HL-60 (cell line): ENCODE measurements around the gene ADSS1.

ENCODE experiments used
- DNase-seq, 2 experiments: peaks; one replicate each; pipeline ENCODE4 v3.0.0-alpha.2; 2010 to 2020; ENCODE audit warnings: low read depth in 1 of 2, low spot score in 1 of 2
- H3K27ac ChIP-seq: fragments of 250-450 bp; sonication (Bioruptor Pico); replicated peaks from 2 replicates; pipeline ENCODE4 v1.5.1; 2020; ENCODE audit warnings: mild to moderate bottlenecking, moderate library complexity
- H3K27me3 ChIP-seq: fragments of 250-450 bp; sonication (Bioruptor Pico); 2 replicates; pipeline ENCODE4 v1.5.1; 2021; ENCODE audit warnings: mild to moderate bottlenecking, moderate library complexity; ENCODE audit not compliant: insufficient read depth, poor library complexity, severe bottlenecking
- H3K4me3 ChIP-seq: replicated peaks from 2 replicates; pipeline ENCODE4 v1.5.1; 2011; ENCODE audit warnings: mild to moderate bottlenecking, control low read depth, low read length; ENCODE audit not compliant: insufficient read depth
- GABPA ChIP-seq: IDR thresholded peaks from 2 replicates; pipeline ENCODE4 v1.6.1; 2012; ENCODE audit warnings: low read depth
- POLR2AphosphoS5 ChIP-seq: IDR thresholded peaks from 2 replicates; pipeline ENCODE4 v1.6.1; 2012; ENCODE audit warnings: low read depth
- SPI1 ChIP-seq: IDR thresholded peaks from 2 replicates; pipeline ENCODE4 v1.6.1; 2012; ENCODE audit warnings: low read depth, mild to moderate bottlenecking, borderline replicate concordance
- TF ChIP-seq, protein P1 (sequence below): IDR thresholded peaks from 2 replicates; pipeline ENCODE4 v1.6.1; 2012; ENCODE audit warnings: low read depth; ENCODE audit not compliant: insufficient replicate concordance
- TF ChIP-seq, protein P2 (sequence below): IDR thresholded peaks from one replicate; pipeline ENCODE4 v1.5.1; 2011; ENCODE audit warnings: low read length, control low read depth, inconsistent platforms; ENCODE audit not compliant: insufficient read depth

The ADSS1 gene

DNA sequence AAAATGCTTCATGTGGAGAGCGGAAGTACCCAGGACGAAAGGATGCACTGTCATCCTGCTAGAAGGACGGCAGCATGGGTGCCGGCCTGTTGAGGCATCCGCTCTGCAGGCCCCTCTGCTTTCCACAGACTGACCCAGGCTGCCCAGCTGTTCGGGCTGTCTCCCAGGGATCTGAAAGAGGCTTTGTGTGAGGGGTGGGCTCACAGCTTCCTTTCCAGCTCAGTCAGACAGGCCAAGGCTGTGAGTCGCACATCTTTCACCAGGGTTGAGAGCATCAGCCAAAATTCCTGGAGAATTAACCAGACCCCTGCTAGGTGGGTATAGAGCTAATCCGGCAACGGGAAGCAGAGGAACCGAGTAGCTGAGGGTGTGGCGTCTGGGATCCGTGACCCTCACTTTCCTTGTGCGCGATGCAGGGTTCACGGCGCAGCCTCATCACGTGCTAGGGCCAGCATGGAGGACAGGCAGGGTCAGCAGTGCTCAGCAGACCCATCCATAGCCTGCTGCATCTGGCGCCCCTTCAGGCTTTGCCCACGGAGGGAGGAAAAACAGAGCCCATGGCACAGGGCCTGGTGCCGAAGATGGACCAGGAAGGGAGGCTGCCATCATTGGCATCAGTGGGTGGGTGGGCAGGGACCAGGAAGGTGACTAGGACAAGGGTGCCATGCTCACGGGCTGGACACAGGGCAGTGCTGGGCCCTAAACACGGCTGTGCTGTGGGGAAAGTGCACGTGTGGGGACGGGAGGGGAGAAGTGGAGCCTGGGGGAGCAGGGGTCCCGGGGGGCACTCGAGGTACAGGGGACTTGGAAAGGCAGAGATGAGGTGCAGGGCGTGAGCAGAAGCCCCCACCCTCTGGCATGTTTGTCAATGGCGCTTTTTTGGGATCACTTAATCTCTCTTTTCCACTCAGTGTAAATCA lies 19.7 kb downstream of the ADSS1 start:
- no peaks in the 10 kb centered on the region for H3K27me3 ChIP-seq
- H3K27ac ChIP-seq = no peak overlapping the region
- no peak overlapping the region for H3K4me3 ChIP-seq
- TF ChIP-seq, protein P1, sequence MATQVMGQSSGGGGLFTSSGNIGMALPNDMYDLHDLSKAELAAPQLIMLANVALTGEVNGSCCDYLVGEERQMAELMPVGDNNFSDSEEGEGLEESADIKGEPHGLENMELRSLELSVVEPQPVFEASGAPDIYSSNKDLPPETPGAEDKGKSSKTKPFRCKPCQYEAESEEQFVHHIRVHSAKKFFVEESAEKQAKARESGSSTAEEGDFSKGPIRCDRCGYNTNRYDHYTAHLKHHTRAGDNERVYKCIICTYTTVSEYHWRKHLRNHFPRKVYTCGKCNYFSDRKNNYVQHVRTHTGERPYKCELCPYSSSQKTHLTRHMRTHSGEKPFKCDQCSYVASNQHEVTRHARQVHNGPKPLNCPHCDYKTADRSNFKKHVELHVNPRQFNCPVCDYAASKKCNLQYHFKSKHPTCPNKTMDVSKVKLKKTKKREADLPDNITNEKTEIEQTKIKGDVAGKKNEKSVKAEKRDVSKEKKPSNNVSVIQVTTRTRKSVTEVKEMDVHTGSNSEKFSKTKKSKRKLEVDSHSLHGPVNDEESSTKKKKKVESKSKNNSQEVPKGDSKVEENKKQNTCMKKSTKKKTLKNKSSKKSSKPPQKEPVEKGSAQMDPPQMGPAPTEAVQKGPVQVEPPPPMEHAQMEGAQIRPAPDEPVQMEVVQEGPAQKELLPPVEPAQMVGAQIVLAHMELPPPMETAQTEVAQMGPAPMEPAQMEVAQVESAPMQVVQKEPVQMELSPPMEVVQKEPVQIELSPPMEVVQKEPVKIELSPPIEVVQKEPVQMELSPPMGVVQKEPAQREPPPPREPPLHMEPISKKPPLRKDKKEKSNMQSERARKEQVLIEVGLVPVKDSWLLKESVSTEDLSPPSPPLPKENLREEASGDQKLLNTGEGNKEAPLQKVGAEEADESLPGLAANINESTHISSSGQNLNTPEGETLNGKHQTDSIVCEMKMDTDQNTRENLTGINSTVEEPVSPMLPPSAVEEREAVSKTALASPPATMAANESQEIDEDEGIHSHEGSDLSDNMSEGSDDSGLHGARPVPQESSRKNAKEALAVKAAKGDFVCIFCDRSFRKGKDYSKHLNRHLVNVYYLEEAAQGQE = no peak
- TF ChIP-seq, protein P2, sequence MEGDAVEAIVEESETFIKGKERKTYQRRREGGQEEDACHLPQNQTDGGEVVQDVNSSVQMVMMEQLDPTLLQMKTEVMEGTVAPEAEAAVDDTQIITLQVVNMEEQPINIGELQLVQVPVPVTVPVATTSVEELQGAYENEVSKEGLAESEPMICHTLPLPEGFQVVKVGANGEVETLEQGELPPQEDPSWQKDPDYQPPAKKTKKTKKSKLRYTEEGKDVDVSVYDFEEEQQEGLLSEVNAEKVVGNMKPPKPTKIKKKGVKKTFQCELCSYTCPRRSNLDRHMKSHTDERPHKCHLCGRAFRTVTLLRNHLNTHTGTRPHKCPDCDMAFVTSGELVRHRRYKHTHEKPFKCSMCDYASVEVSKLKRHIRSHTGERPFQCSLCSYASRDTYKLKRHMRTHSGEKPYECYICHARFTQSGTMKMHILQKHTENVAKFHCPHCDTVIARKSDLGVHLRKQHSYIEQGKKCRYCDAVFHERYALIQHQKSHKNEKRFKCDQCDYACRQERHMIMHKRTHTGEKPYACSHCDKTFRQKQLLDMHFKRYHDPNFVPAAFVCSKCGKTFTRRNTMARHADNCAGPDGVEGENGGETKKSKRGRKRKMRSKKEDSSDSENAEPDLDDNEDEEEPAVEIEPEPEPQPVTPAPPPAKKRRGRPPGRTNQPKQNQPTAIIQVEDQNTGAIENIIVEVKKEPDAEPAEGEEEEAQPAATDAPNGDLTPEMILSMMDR = no peak
- no peak for TF ChIP-seq GABPA
- no peak for TF ChIP-seq POLR2AphosphoS5
- TF ChIP-seq SPI1 = no peak
- DNase-seq = no peak

DNA sequence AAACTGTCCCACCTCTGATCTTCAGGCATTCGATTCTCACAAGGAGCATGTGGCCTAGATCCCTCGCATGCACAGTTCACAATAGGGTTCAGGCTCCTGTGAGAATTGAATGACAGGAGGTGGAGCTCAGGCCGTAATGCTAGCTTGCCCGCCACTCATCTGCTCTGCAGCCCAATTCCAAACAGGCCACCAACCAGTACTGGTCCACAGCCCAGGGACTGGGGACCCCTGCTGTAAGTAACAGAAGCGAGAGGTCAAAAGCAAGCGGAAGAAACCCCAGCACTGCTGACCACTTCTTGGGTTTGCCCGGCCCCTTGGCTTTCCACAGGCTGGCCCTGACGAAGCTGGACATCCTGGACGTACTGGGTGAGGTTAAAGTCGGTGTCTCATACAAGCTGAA lies 20.5 kb downstream of the ADSS1 start:
- DNase-seq = no peak
- Histone ChIP-seq H3K4me3 (no peak overlapping the region), H3K27me3 (no peaks in the 10 kb centered on the region), H3K27ac (no peak overlapping the region)
- TF ChIP-seq GABPA (no peak), POLR2AphosphoS5 (no peak), SPI1 (no peak)
- TF ChIP-seq, protein P1 = no peak
- TF ChIP-seq, protein P2 = no peak

DNA sequence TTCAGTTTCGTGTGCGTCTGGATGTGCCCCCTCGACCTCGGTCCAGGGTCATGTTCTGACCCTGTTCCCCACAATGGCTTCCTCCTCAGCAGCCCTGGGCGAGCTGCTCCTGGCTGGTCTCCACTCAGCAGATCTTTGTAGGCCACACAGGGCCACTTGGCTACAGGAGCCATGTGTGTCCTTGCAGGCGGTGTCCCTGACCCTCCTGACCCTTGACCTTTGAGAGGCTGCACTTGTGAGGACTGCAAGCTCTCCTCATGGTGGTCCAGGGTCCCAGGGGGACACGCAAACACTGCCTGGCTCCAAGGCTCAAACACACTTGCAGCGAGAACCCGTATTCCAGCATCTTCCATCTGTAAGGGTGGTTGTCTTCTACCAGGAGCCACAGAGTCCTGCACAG lies 21.4 kb downstream of the ADSS1 start:
- DNase-seq = no peak
- Histone ChIP-seq H3K27me3 (no peaks in the 10 kb centered on the region), H3K4me3 (no peak overlapping the region), H3K27ac (no peak overlapping the region)
- no peak for TF ChIP-seq POLR2AphosphoS5
- TF ChIP-seq SPI1 = no peak

DNA sequence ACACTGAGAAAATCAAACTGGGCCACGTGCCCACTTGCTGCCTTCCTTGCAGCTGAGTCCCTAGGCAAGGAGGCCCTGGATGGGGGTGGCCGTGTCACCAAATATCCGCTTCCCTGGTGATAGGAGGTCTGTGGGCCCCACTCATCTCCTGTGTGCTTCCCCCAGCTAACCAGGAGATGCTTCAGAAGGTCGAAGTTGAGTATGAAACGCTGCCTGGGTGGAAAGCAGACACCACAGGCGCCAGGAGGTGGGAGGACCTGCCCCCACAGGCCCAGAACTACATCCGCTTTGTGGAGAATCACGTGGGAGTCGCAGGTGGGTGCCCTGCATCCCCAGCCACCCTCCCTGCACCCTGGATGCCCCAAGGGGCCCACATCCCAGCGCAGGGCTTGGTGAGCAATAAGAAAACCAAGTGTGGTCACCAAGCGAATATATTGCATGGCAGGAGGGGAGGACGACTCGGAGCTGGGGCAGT lies 22.1 kb downstream of the ADSS1 start:
- TF ChIP-seq, protein P2 = no peak
- TF ChIP-seq POLR2AphosphoS5 = no peak
- TF ChIP-seq, protein P1 = no peak
- no peak for TF ChIP-seq GABPA
- no peak for TF ChIP-seq SPI1
- no peak overlapping the region for H3K4me3 ChIP-seq
- DNase-seq = no peak
- H3K27me3 ChIP-seq = no peaks in the 10 kb centered on the region
- H3K27ac ChIP-seq = no peak overlapping the region
